Loucy (cell line): ENCODE measurements around the gene TENM4.

Experiments used
- H2AFZ ChIP-seq: fragments of 200-600 bp; sonication (generic); 2 replicates; pipeline ENCODE4 v1.6.0; 2016; ENCODE audit warnings: antibody characterized with exemption, mild to moderate bottlenecking, low read length, moderate library complexity
- H3F3A ChIP-seq: fragments of 200-600 bp; 2 replicates; pipeline ENCODE4 v1.6.0; 2016; ENCODE audit warnings: antibody characterized with exemption, low read depth, mild to moderate bottlenecking
- H3K27me3 ChIP-seq: fragments of 200-600 bp; sonication (generic); 2 replicates; pipeline ENCODE4 v1.6.1; 2014; ENCODE audit warnings: low read length, mild to moderate bottlenecking; ENCODE audit not compliant: insufficient read depth, poor library complexity, severe bottlenecking
- H3K36me3 ChIP-seq: fragments of 200-600 bp; sonication (generic); 2 replicates; pipeline ENCODE4 v1.6.1; 2016; ENCODE audit warnings: low read length; ENCODE audit not compliant: insufficient read depth
- H3K4me1 ChIP-seq: fragments of 200-600 bp; sonication (generic); 2 replicates; pipeline ENCODE4 v1.5.1; 2014; ENCODE audit warnings: low read length, mild to moderate bottlenecking; ENCODE audit not compliant: insufficient read depth, poor library complexity, severe bottlenecking
- H3K4me2 ChIP-seq: fragments of 200-600 bp; sonication (generic); 2 replicates; pipeline ENCODE4 v1.6.0; 2014; ENCODE audit warnings: antibody characterized with exemption, low read length, low read depth, mild to moderate bottlenecking; ENCODE audit not compliant: poor library complexity, severe bottlenecking
- H3K4me3 ChIP-seq: fragments of 200-600 bp; sonication (generic); 2 replicates; pipeline ENCODE4 v1.5.1; 2014; ENCODE audit warnings: low read length, mild to moderate bottlenecking, mixed read lengths; ENCODE audit not compliant: poor library complexity, severe bottlenecking
- H3K79me2 ChIP-seq: fragments of 200-600 bp; sonication (generic); 2 replicates; pipeline ENCODE4 v1.6.1; 2014; ENCODE audit warnings: low read length; ENCODE audit not compliant: insufficient read depth
- H3K9ac ChIP-seq: fragments of 200-600 bp; sonication (generic); 2 replicates; pipeline ENCODE4 v1.6.0; 2014; ENCODE audit warnings: mild to moderate bottlenecking, low read depth, low read length, moderate library complexity; ENCODE audit not compliant: poor library complexity, severe bottlenecking
- H3K9me2 ChIP-seq: fragments of 200-600 bp; sonication (generic); replicated peaks from 2 replicates; pipeline ENCODE4 v1.6.1; 2016; ENCODE audit warnings: low read depth, low read length, mixed read lengths
- H3K9me3 ChIP-seq: fragments of 200-600 bp; sonication (generic); 2 replicates; pipeline ENCODE4 v1.6.1; 2014; ENCODE audit warnings: mild to moderate bottlenecking, antibody characterized with exemption, low read length, low read depth; ENCODE audit not compliant: insufficient read depth
- H4K20me1 ChIP-seq: fragments of 200-600 bp; sonication (generic); 2 replicates; pipeline ENCODE4 v1.6.0; 2014; ENCODE audit warnings: antibody characterized with exemption, low read length, mild to moderate bottlenecking; ENCODE audit not compliant: insufficient read depth, poor library complexity, severe bottlenecking
- CTCF ChIP-seq: fragments of 200-600 bp; sonication (generic); conservative IDR thresholded peaks from 2 replicates; pipeline ENCODE4 v1.5.1; 2014; ENCODE audit warnings: mild to moderate bottlenecking, antibody characterized with exemption, low read length
- EZH2phosphoT487 ChIP-seq: fragments of 200-600 bp; IDR thresholded peaks from 2 replicates; pipeline ENCODE4 v1.6.1; 2018; ENCODE audit warnings: antibody characterized with exemption, mild to moderate bottlenecking, moderate library complexity, borderline replicate concordance

TENM4 gene

GRCh38 chr11:78930810-78931523, 509.9 kb downstream of the TENM4 start:
- Histone ChIP-seq H4K20me1 (no peaks in the 10 kb centered on the region), H3F3A (no peaks in the 10 kb centered on the region), H3K4me2 (no peak overlapping the region), H2AFZ (no peak overlapping the region), H3K9me2 (no peaks in the 10 kb centered on the region), H3K4me3 (no peak overlapping the region), H3K9ac (no peak overlapping the region), H3K9me3 (0 out of 2 replicates have a peak, but pooled peaks cover 2% of the 10 kb centered on the region), H3K79me2 (no peaks in the 10 kb centered on the region), H3K4me1 (no peaks in the 10 kb centered on the region), H3K27me3 (no peaks in the 10 kb centered on the region), H3K36me3 (no peaks in the 10 kb centered on the region)
- no peak for TF ChIP-seq EZH2phosphoT487
- TF ChIP-seq CTCF = no peak

- Histone ChIP-seq H3K9me3 (0 out of 2 replicates have a peak, but pooled peaks cover 2% of the 10 kb centered on the region), H3K36me3 (no peaks in the 10 kb centered on the region), H3K27me3 (no peaks in the 10 kb centered on the region), H3K4me2 (no peak overlapping the region), H3K79me2 (no peaks in the 10 kb centered on the region), H3F3A (no peaks in the 10 kb centered on the region), H2AFZ (no peak overlapping the region), H4K20me1 (no peaks in the 10 kb centered on the region), H3K9me2 (no peaks in the 10 kb centered on the region), H3K4me3 (no peak overlapping the region), H3K4me1 (no peaks in the 10 kb centered on the region), H3K9ac (no peak overlapping the region)
- TF ChIP-seq CTCF (no peak), EZH2phosphoT487 (no peak)
These were observed 511.0 kb downstream of the TENM4 start for GRCh38 chr11:78929906-78930220.

GRCh38 chr11:78929207-78929905, 511.5 kb downstream of the TENM4 start:
- Histone ChIP-seq H3F3A (no peaks in the 10 kb centered on the region), H3K36me3 (no peaks in the 10 kb centered on the region), H3K4me2 (no peak overlapping the region), H3K9ac (no peak overlapping the region), H3K9me3 (no peaks in the 10 kb centered on the region), H4K20me1 (no peaks in the 10 kb centered on the region), H3K4me1 (no peaks in the 10 kb centered on the region), H3K27me3 (no peaks in the 10 kb centered on the region), H3K4me3 (no peak overlapping the region), H3K9me2 (no peaks in the 10 kb centered on the region), H2AFZ (no peak overlapping the region), H3K79me2 (no peaks in the 10 kb centered on the region)
- TF ChIP-seq EZH2phosphoT487 = no peak
- TF ChIP-seq CTCF = no peak
